ENCODE data around the gene PDE4D.

DNA sequence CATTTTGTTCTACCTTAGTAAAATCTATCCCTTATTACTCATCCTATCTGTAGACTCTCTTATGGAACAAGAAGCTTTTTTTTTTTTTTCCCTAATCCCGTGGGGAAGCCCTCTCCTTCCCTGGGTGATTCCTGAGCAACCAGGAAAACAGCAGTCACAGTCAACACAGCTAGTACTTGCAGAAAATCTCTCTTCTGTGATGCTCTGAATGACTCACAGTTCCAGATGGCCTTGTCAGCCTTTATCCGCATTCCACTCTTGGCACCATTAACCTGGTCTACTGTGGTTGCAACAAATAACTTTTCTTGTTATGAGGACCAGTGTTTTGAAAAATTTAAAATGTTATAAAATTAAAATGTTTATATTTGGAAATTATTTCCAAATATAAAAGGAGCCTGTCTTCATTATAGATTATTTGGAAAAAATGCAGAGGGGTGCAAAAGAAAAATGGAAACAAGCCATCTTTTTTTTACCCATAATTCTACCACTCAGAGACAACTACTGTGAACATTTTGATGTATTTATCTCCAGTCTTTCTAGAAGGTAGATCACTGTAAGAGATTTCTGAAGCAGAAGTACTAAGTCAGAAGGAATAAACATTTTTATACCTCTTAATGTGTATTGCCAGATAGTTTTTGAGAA lies 824.0 kb downstream of the PDE4D start:
- no peak for TF ChIP-seq FOXA1 (IDR thresholded peaks at IDR 0.05)
- TF ChIP-seq HDGF (IDR thresholded peaks at IDR 0.05; ENCODE audit: borderline replicate concordance), result no peak
- TF ChIP-seq TARDBP (IDR thresholded peaks at IDR 0.05), result no peak
- no peak for TF ChIP-seq BHLHE40 (IDR thresholded peaks at IDR 0.05; ENCODE audit: borderline replicate concordance)
- no peak for TF ChIP-seq ELF4 (IDR thresholded peaks at IDR 0.05)
- no peak for TF ChIP-seq FOXM1 (IDR thresholded peaks at IDR 0.05; ENCODE audit: borderline replicate concordance)
- no peak for TF ChIP-seq ZNF384 (IDR thresholded peaks at IDR 0.05)
- no peak for TF ChIP-seq SUZ12 (IDR thresholded peaks at IDR 0.05)
- TF ChIP-seq SP1 (IDR thresholded peaks at IDR 0.05), result no peak
- no peak for TF ChIP-seq NFRKB (IDR thresholded peaks at IDR 0.05)

Data from HEK293T (cell line).